ENCODE data around the gene ATOSA.

- TF ChIP-seq, protein P1, sequence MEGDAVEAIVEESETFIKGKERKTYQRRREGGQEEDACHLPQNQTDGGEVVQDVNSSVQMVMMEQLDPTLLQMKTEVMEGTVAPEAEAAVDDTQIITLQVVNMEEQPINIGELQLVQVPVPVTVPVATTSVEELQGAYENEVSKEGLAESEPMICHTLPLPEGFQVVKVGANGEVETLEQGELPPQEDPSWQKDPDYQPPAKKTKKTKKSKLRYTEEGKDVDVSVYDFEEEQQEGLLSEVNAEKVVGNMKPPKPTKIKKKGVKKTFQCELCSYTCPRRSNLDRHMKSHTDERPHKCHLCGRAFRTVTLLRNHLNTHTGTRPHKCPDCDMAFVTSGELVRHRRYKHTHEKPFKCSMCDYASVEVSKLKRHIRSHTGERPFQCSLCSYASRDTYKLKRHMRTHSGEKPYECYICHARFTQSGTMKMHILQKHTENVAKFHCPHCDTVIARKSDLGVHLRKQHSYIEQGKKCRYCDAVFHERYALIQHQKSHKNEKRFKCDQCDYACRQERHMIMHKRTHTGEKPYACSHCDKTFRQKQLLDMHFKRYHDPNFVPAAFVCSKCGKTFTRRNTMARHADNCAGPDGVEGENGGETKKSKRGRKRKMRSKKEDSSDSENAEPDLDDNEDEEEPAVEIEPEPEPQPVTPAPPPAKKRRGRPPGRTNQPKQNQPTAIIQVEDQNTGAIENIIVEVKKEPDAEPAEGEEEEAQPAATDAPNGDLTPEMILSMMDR (IDR thresholded peaks at IDR 0.05 in 2 of 3, conservative IDR thresholded peaks at IDR 0.05 in 1 of 3; ENCODE audit: borderline replicate concordance in 1 of 3, insufficient read depth in 1 of 3, low read depth in 2 of 3, low read length in 2 of 3), result no peak
- no peak for TF ChIP-seq ELF1 (IDR thresholded peaks at IDR 0.05; ENCODE audit: borderline replicate concordance, low read depth)
- no peak for TF ChIP-seq RAD21 (IDR thresholded peaks at IDR 0.05; ENCODE audit: low read depth)
- no peak for TF ChIP-seq FOSL1 (IDR thresholded peaks at IDR 0.05; ENCODE audit: low read depth)
Observed at GRCh38 chr15:52674831-52675230, 4.4 kb downstream of the ATOSA start.
